PC-3 (cell line): ENCODE data around the gene MEI4.

Experiments
- CTCF ChIP-seq: fragments of 300-600 bp; sonication (generic); conservative IDR thresholded peaks from 2 replicates; pipeline ENCODE4 v1.5.1; 2017; ENCODE audit warnings: antibody characterized with exemption, low read depth, mild to moderate bottlenecking, low read length
- EZH2 ChIP-seq: fragments of 300-600 bp; sonication (generic); IDR thresholded peaks from one replicate; pipeline ENCODE4 v1.6.1; 2017; ENCODE audit warnings: antibody characterized with exemption, mild to moderate bottlenecking, low read length; ENCODE audit not compliant: unreplicated experiment

DNA sequence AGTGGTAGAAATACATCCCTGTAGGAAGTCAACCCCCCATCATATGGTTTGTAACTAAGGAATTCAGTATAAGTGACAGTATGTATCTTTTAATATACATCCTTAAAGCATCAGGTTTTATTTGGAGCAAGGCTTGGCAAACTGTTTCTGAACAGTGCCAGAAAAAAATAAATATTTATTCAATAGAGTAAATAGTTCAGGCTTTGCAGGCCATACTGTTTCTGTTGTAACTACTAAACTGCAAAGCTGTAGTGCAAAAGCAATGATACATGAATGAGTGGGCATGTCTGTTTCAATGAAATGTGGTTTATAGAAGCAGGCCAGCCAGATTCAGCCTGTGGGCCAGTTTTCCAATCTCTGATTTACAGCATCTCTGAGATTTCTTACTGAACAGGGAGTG, 977 bp downstream of the MEI4 start:
- TF ChIP-seq CTCF (no peak), EZH2 (no peak)
